GM18951 (cell line): Measurements from ENCODE around the gene SLC6A3.

Experiments
- POLR2A ChIP-seq: IDR thresholded peaks from 4 replicates; pipeline ENCODE4 v1.6.1; 2011; ENCODE audit warnings: mild to moderate bottlenecking; ENCODE audit not compliant: insufficient read length, insufficient read depth; ENCODE audit errors: extremely low read depth
- in situ Hi-C: fragments of 300-500 bp; cut with MboI; formaldehyde crosslinking; loops from one replicate; pipeline ENCODE4 v1.12.0; 2022; ENCODE audit warnings: low sequenced_read_pairs, mixed read lengths, inconsistent platforms; ENCODE audit not compliant: unreplicated experiment

The SLC6A3 gene

GRCh38 chr5:1390333-1390732 is 54.9 kb downstream of the SLC6A3 start:
- no peak for TF ChIP-seq POLR2A
- in situ Hi-C loops, result no loop called here

- TF ChIP-seq POLR2A, result no peak
- in situ Hi-C loops, result no loop called here
These were observed 56.8 kb downstream of the SLC6A3 start for GRCh38 chr5:1388383-1388967.

GRCh38 chr5:1387876-1388275 is 57.4 kb downstream of the SLC6A3 start:
- no peak for TF ChIP-seq POLR2A
- in situ Hi-C loops, result no loop called here

GRCh38 chr5:1387059-1387755 is 58.0 kb downstream of the SLC6A3 start:
- in situ Hi-C loops, result no loop called here
- no peak for TF ChIP-seq POLR2A

- no peak for TF ChIP-seq POLR2A
- in situ Hi-C loops, result no loop called here
These were observed 58.9 kb downstream of the SLC6A3 start for GRCh38 chr5:1386274-1386717.

GRCh38 chr5:1385395-1386273 is 59.6 kb downstream of the SLC6A3 start:
- in situ Hi-C loops, result no loop called here

GRCh38 chr5:1384521-1384920 is 60.7 kb downstream of the SLC6A3 start:
- TF ChIP-seq POLR2A, result no peak
- in situ Hi-C loops, result no loop called here

More at GRCh38 chr5:1385395-1386273, 59.6 kb downstream of the SLC6A3 start:
- peak; percentile 38 for TF ChIP-seq POLR2A

DNA sequence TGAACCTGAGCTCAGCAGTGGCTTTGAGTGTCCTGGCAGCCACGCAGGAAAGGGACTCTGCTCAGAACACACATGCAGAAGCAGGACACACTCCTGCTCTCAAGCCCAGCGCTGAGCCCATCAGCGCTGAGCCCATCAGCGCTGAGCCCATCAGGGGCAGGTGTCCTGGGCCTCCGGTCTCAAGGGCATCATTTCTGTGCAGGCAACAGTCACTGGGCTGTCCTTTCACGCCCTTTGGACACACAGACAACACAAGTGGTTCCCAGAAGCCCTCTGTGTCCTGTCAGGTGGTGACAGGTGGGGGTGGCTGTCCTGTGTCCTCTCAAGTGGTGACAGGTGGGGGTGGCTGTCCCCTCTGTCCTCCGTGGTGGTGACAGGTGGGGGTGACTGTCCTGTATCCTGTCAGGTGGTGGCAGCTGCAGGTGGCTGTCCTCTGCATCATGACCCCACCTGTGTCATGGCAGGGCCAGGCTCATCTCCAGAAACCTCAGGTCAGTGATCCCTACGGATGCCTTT is 61.3 kb downstream of the SLC6A3 start:
- in situ Hi-C loops, result no loop called here

DNA sequence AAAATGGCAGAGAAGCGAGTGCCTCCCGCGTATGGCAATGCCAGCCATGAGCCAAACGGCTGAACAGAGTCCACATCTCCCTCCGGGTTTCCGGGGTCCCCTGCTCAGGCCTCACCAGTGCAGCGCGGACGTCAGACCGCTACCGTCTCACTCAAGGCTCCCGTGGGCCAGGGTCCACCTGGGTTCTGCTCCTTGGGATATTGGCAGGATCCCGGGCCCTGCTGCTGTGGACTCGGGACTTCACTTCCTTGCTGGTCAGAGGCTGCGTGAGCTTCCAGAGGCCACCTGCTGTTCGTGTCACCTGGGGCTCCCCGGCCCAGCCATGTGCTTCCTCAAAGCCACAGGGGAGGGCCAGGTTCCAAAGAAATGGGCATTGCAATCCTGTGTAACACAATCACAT is 61.9 kb downstream of the SLC6A3 start:
- TF ChIP-seq POLR2A, result no peak
- in situ Hi-C loops, result no loop called here

More for the DNA sequence above, 61.3 kb downstream of the SLC6A3 start:
- no peak for TF ChIP-seq POLR2A

- in situ Hi-C loops, result no loop called here
- TF ChIP-seq POLR2A, result no peak
These were observed 63.0 kb downstream of the SLC6A3 start for GRCh38 chr5:1382248-1382700.

GRCh38 chr5:1381370-1382247 is 63.6 kb downstream of the SLC6A3 start:
- no peak for TF ChIP-seq POLR2A
- in situ Hi-C loops, result no loop called here

GRCh38 chr5:1380910-1381309 is 64.3 kb downstream of the SLC6A3 start:
- no peak for TF ChIP-seq POLR2A
- in situ Hi-C loops, result no loop called here
